Fibroblast of lung (primary cell): Measurements from ENCODE around the gene DUSP21. TPM values are rescaled to one million over a fixed set of nuclear protein-coding genes. Genes with fewer than 3 reads are reported as not detected.

ENCODE experiments used
- DNase-seq, 2 donors: peaks; one replicate each; pipeline versions ENCODE4 v3.0.0 to v3.0.0-alpha.2; 2010; ENCODE audit warnings: low read depth in 2 of 2
- H2AFZ ChIP-seq: 2 replicates; pipeline ENCODE4 v1.5.1; 2012; ENCODE audit warnings: low read length, control low read depth, inconsistent platforms
- H3K27ac ChIP-seq: 2 replicates; pipeline ENCODE4 v1.5.1; 2011; ENCODE audit warnings: low read length, control low read depth; ENCODE audit not compliant: insufficient read depth
- H3K27me3 ChIP-seq: 2 replicates; pipeline ENCODE4 v1.5.1; 2011; ENCODE audit warnings: mild to moderate bottlenecking, low read length; ENCODE audit not compliant: control insufficient read depth, insufficient read depth
- H3K36me3 ChIP-seq: 2 replicates; pipeline ENCODE4 v1.5.1; 2011; ENCODE audit warnings: low read length; ENCODE audit not compliant: control insufficient read depth, insufficient read depth
- H3K4me1 ChIP-seq: 2 replicates; pipeline ENCODE4 v1.5.1; 2011; ENCODE audit warnings: low read length; ENCODE audit not compliant: control insufficient read depth, insufficient read depth; ENCODE audit errors: extremely low read depth
- H3K4me2 ChIP-seq: 2 replicates; pipeline ENCODE4 v1.5.1; 2011; ENCODE audit warnings: low read length, control low read depth; ENCODE audit not compliant: insufficient read depth; ENCODE audit errors: extremely low read depth
- H3K4me3 ChIP-seq, 4 experiments: fragments of 200-600 bp in 1 of 4; sonication (generic) in 1 of 4; replicated peaks in 1 of 4; 2 replicates each; pipeline ENCODE4 v1.5.1; 2011 to 2016; ENCODE audit warnings: low read length in 4 of 4, low read depth in 3 of 4, mild to moderate bottlenecking in 3 of 4, control low read depth in 2 of 4, inconsistent platforms in 1 of 4, mixed read lengths in 1 of 4; ENCODE audit not compliant: insufficient read depth in 1 of 4; ENCODE audit errors: control extremely low read depth in 1 of 4
- H3K79me2 ChIP-seq: 2 replicates; pipeline ENCODE4 v1.5.1; 2012; ENCODE audit warnings: mild to moderate bottlenecking, low read length, inconsistent platforms; ENCODE audit not compliant: control insufficient read depth, insufficient read depth
- H3K9ac ChIP-seq: 2 replicates; pipeline ENCODE4 v1.5.1; 2011; ENCODE audit warnings: mild to moderate bottlenecking, low read length, control low read depth; ENCODE audit not compliant: insufficient read depth
- H3K9me3 ChIP-seq: 2 replicates; pipeline ENCODE4 v1.5.1; 2012; ENCODE audit warnings: low read depth, low read length; ENCODE audit not compliant: control insufficient read depth, insufficient read depth
- H4K20me1 ChIP-seq: 2 replicates; pipeline ENCODE4 v1.5.1; 2011; ENCODE audit warnings: low read length; ENCODE audit not compliant: control insufficient read depth, insufficient read depth; ENCODE audit errors: extremely low read depth
- CTCF ChIP-seq, 2 donors: IDR thresholded peaks in 1 of 2; conservative IDR thresholded peaks in 1 of 2; 1 replicate in 1 of 2; 2 replicates in 1 of 2; pipeline ENCODE4 v1.5.1; 2011 to 2012; ENCODE audit warnings: low read length in 2 of 2, control low read depth in 1 of 2, inconsistent platforms in 1 of 2, low read depth in 1 of 2, mild to moderate bottlenecking in 1 of 2
- EZH2 ChIP-seq: IDR thresholded peaks from 2 replicates; pipeline ENCODE4 v1.5.1; 2012; ENCODE audit warnings: low read length, control low read depth, mild to moderate bottlenecking; ENCODE audit errors: missing control alignments
- polyA plus RNA-seq, 2 donors: library from polyadenylated mRNA; depleted of rRNA in 1 of 2; stranded (reverse) in 1 of 2; unstranded in 1 of 2; fragments of >200 nt; gene quantifications; 2 replicates each; pipeline ENCODE4 v1.2.1, GENCODE V29; 2011 to 2012; ENCODE audit warnings: missing spikeins in 1 of 2
- total RNA-seq: library from RNA; depleted of rRNA; stranded (reverse); fragments of >200 nt; gene quantifications from 2 replicates; pipeline ENCODE4 v1.2.1, GENCODE V29; 2014

The DUSP21 gene
- total and polyA plus RNA-seq, 2 donors (not counting 1 experiment from before 2014, with no cell fraction given) = not detected

DNA sequence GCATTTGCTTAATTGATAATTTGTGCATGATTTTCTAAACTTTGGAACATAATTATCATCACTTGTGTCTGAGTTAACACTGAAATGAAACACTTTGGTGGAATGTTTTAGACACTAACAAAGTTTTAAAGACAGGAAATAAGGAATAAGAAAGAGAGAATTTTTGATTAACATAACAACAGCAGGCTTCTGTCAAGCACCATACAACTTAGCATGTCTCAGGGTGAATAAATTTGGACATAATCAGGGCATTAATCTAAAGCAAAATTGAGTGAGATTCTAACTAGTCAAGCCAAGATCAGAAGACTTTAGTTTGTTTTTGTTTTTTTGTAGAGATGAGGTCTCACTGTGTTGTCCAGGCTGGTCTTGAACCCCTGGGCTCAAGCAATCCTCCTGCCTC, 28.1 kb upstream of the DUSP21 start:
- H3K27ac ChIP-seq = no peak overlapping the region
- H3K36me3 ChIP-seq = no peaks in the 10 kb centered on the region
- no peaks in the 10 kb centered on the region for H3K4me1 ChIP-seq
- H2AFZ ChIP-seq = no peak overlapping the region
- H3K27me3 ChIP-seq = no peaks in the 10 kb centered on the region
- no peak overlapping the region for H3K4me2 ChIP-seq
- H3K9me3 ChIP-seq = no peaks in the 10 kb centered on the region
- TF ChIP-seq CTCF (conservative IDR thresholded peaks at IDR 0.05 in 1 of 2, IDR thresholded peaks at IDR 0.05 in 1 of 2; ENCODE audit: low read depth in 1 of 2, low read length in 2 of 2) (no peak), EZH2 (no peak)
- no peaks in the 10 kb centered on the region for H3K79me2 ChIP-seq
- no peak overlapping the region for H3K4me3 ChIP-seq
- H3K9ac ChIP-seq = no peak overlapping the region
- DNase-seq = no peak
- no peaks in the 10 kb centered on the region for H4K20me1 ChIP-seq

DNA sequence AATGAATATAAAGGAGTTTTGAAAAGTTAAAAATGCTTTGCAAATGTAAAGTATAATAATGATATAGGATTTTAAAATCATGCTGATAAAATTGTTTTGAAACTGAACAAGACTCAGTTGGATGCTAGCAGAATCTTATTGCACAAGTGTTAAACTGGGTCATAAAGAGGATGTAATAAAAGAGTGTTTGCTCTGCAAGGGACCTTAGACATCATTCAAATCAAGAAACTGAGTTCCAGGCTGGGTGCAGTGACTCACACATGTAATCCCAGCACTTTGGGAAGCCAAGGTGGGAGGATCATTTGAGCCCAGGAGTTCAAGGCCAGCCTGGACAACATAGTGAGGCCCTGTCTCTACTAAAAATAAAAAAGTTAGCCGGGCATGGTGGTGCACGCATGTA, 27.5 kb upstream of the DUSP21 start:
- no peaks in the 10 kb centered on the region for H3K9me3 ChIP-seq
- no peaks in the 10 kb centered on the region for H3K36me3 ChIP-seq
- H3K27me3 ChIP-seq = no peaks in the 10 kb centered on the region
- H3K27ac ChIP-seq = no peak overlapping the region
- no peak overlapping the region for H2AFZ ChIP-seq
- H3K4me3 ChIP-seq = no peak overlapping the region
- H3K9ac ChIP-seq = no peak overlapping the region
- H4K20me1 ChIP-seq = no peaks in the 10 kb centered on the region
- H3K4me1 ChIP-seq = no peaks in the 10 kb centered on the region
- H3K4me2 ChIP-seq = no peak overlapping the region
- no peak for DNase-seq
- TF ChIP-seq CTCF (conservative IDR thresholded peaks at IDR 0.05 in 1 of 2, IDR thresholded peaks at IDR 0.05 in 1 of 2; ENCODE audit: low read depth in 1 of 2, low read length in 2 of 2) (no peak), EZH2 (no peak)
- no peaks in the 10 kb centered on the region for H3K79me2 ChIP-seq

DNA sequence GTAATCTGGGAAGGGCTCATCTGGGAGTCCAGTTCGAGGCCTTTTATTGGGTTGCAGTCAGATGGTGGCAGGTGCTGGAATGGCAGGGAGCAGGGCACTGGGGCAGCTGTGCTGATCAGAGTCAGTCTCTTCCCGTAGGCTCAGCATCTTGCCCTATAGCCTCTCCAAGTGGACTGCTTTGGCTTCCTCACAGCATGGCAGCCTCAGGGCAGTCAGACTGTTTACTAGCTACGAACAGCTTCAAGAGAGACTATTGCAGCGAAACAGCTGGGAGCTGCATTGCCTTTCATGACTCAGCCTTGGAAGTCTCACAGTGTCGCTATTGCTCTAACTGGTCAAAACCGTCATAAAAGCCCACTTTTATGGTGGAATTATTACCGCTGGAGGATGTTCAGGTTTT, 26.8 kb upstream of the DUSP21 start:
- Histone ChIP-seq H4K20me1 (no peaks in the 10 kb centered on the region), H3K27me3 (no peaks in the 10 kb centered on the region), H3K36me3 (no peaks in the 10 kb centered on the region), H3K9me3 (no peaks in the 10 kb centered on the region), H3K27ac (no peak overlapping the region), H3K4me3 (no peak overlapping the region), H3K4me1 (no peaks in the 10 kb centered on the region), H2AFZ (no peak overlapping the region), H3K79me2 (no peaks in the 10 kb centered on the region), H3K9ac (no peak overlapping the region), H3K4me2 (no peak overlapping the region)
- no peak for TF ChIP-seq EZH2
- no peak for TF ChIP-seq CTCF (conservative IDR thresholded peaks at IDR 0.05 in 1 of 2, IDR thresholded peaks at IDR 0.05 in 1 of 2; ENCODE audit: low read depth in 1 of 2, low read length in 2 of 2)
- no peak for DNase-seq
